H9 (cell line): ENCODE data around the gene NUP214. TPM values are rescaled to one million over a fixed set of nuclear protein-coding genes. Genes with fewer than 3 reads are reported as not detected.

Experiments
- DNase-seq: peaks from one replicate; pipeline ENCODE4 v3.0.0-alpha.2; 2017
- H2AFZ ChIP-seq: one replicate; pipeline ENCODE4 v1.6.1; 2013; ENCODE audit warnings: mild to moderate bottlenecking, low read length, control low read depth, moderate library complexity
- H2AK5ac ChIP-seq: 2 replicates; pipeline ENCODE4 v1.6.1; 2013; ENCODE audit warnings: low read length, control low read depth, mixed read lengths; ENCODE audit not compliant: insufficient read length
- H2BK120ac ChIP-seq: one replicate; pipeline ENCODE4 v1.6.1; 2013; ENCODE audit warnings: low read depth, mild to moderate bottlenecking, low read length, control low read depth, inconsistent platforms; ENCODE audit not compliant: poor library complexity, severe bottlenecking
- H2BK12ac ChIP-seq: 2 replicates; pipeline ENCODE4 v1.6.1; 2013; ENCODE audit warnings: low read length, control low read depth, mixed read lengths, low read depth; ENCODE audit not compliant: insufficient read length
- H2BK15ac ChIP-seq: 2 replicates; pipeline ENCODE4 v1.6.1; 2013; ENCODE audit warnings: low read depth, low read length, control low read depth
- H2BK20ac ChIP-seq: one replicate; pipeline ENCODE4 v1.6.1; 2013; ENCODE audit warnings: low read depth, mild to moderate bottlenecking, low read length, control low read depth, inconsistent platforms; ENCODE audit not compliant: poor library complexity, severe bottlenecking
- H2BK5ac ChIP-seq: 2 replicates; pipeline ENCODE4 v1.6.1; 2013; ENCODE audit warnings: low read length, control low read depth, mixed read lengths; ENCODE audit not compliant: insufficient read length
- H3K14ac ChIP-seq: 2 replicates; pipeline ENCODE4 v1.6.1; 2013; ENCODE audit warnings: low read length, control low read depth; ENCODE audit not compliant: insufficient read depth
- H3K18ac ChIP-seq: 2 replicates; pipeline ENCODE4 v1.6.1; 2013; ENCODE audit warnings: low read depth, mild to moderate bottlenecking, mixed read lengths, low read length, control low read depth; ENCODE audit not compliant: insufficient read length
- H3K23ac ChIP-seq: 2 replicates; pipeline ENCODE4 v1.6.1; 2013; ENCODE audit warnings: low read length, control low read depth, mixed read lengths, low read depth; ENCODE audit not compliant: insufficient read length
- H3K23me2 ChIP-seq: 2 replicates; pipeline ENCODE4 v1.6.1; 2013; ENCODE audit warnings: low read depth, mild to moderate bottlenecking, mixed read lengths, low read length, control low read depth; ENCODE audit not compliant: insufficient read length, poor library complexity, severe bottlenecking
- H3K27ac ChIP-seq: 2 replicates; pipeline ENCODE4 v1.5.1; 2013; ENCODE audit warnings: low read length, control low read depth, mixed read lengths, low read depth; ENCODE audit not compliant: insufficient read length
- H3K27me3 ChIP-seq: 2 replicates; pipeline ENCODE4 v1.6.1; 2013; ENCODE audit warnings: low read length, control low read depth, inconsistent platforms; ENCODE audit not compliant: insufficient read depth
- H3K4ac ChIP-seq: 2 replicates; pipeline ENCODE4 v1.6.1; 2013; ENCODE audit warnings: low read depth, mild to moderate bottlenecking, control low read depth, inconsistent platforms, low read length, moderate library complexity
- H3K4me1 ChIP-seq: 2 replicates; pipeline ENCODE4 v1.6.1; 2013; ENCODE audit warnings: low read length, control low read depth, inconsistent platforms; ENCODE audit not compliant: insufficient read depth
- H3K4me2 ChIP-seq: 2 replicates; pipeline ENCODE4 v1.6.1; 2013; ENCODE audit warnings: low read length, control low read depth, mixed read lengths; ENCODE audit not compliant: insufficient read length, insufficient read depth
- H3K56ac ChIP-seq: 2 replicates; pipeline ENCODE4 v1.6.1; 2013; ENCODE audit warnings: low read depth, mild to moderate bottlenecking, mixed read lengths, low read length, control low read depth; ENCODE audit not compliant: insufficient read length
- H3K79me1 ChIP-seq: 2 replicates; pipeline ENCODE4 v1.6.1; 2013; ENCODE audit warnings: low read depth, mild to moderate bottlenecking, moderate library complexity, low read length, control low read depth, inconsistent platforms; ENCODE audit not compliant: insufficient read depth, poor library complexity, severe bottlenecking
- H3K79me2 ChIP-seq: 2 replicates; pipeline ENCODE4 v1.6.1; 2013; ENCODE audit warnings: low read length, control low read depth, inconsistent platforms; ENCODE audit not compliant: insufficient read depth
- H3K9ac ChIP-seq: 2 replicates; pipeline ENCODE4 v1.6.1; 2013; ENCODE audit warnings: low read length, control low read depth, mixed read lengths; ENCODE audit not compliant: insufficient read length; ENCODE audit errors: extremely low read depth
- H3K9me3 ChIP-seq: one replicate; pipeline ENCODE4 v1.6.1; 2013; ENCODE audit warnings: low read depth, low read length, inconsistent platforms; ENCODE audit not compliant: control insufficient read depth
- H3T11ph ChIP-seq: one replicate; pipeline ENCODE4 v1.6.1; 2013; ENCODE audit warnings: mild to moderate bottlenecking, low read length, control low read depth, inconsistent platforms
- H4K20me1 ChIP-seq: one replicate; pipeline ENCODE4 v1.6.1; 2013; ENCODE audit not compliant: control insufficient read depth, insufficient read length, insufficient read depth
- H4K5ac ChIP-seq: 2 replicates; pipeline ENCODE4 v1.6.1; 2013; ENCODE audit warnings: low read depth, mild to moderate bottlenecking, mixed read lengths, low read length, control low read depth; ENCODE audit not compliant: insufficient read length
- H4K8ac ChIP-seq: replicated peaks from 2 replicates; pipeline ENCODE4 v1.6.1; 2013; ENCODE audit warnings: low read length, control low read depth, mixed read lengths, low read depth; ENCODE audit not compliant: insufficient read length
- H4K91ac ChIP-seq: 2 replicates; pipeline ENCODE4 v1.6.1; 2013; ENCODE audit warnings: low read depth, mild to moderate bottlenecking, moderate library complexity, mixed read lengths, low read length, control low read depth; ENCODE audit not compliant: insufficient read length
- H3K27ac Mint-ChIP-seq, 3 experiments: 2 replicates in 2 of 3; 3 replicates in 1 of 3; pipeline ENCODE4 v1.8.0; 2020 to 2021; ENCODE audit warnings: mixed read lengths in 3 of 3, mild to moderate bottlenecking in 1 of 3, moderate library complexity in 1 of 3
- H3K27me3 Mint-ChIP-seq: 2 replicates; pipeline ENCODE4 v1.8.0; 2021; ENCODE audit warnings: low read depth, mild to moderate bottlenecking, moderate library complexity, mixed read lengths
- H3K36me3 Mint-ChIP-seq, 3 experiments: 2 replicates in 2 of 3; 3 replicates in 1 of 3; pipeline ENCODE4 v1.8.0; 2020 to 2021; ENCODE audit warnings: low read depth in 3 of 3, mixed read lengths in 3 of 3; ENCODE audit not compliant: insufficient read depth in 1 of 3
- H3K4me1 Mint-ChIP-seq, 2 experiments: 2 replicates each; pipeline ENCODE4 v1.8.0; 2020; ENCODE audit warnings: mixed read lengths in 2 of 2
- H3K4me3 Mint-ChIP-seq, 2 experiments: 2 replicates in 1 of 2; 3 replicates in 1 of 2; pipeline ENCODE4 v1.8.0; 2020 to 2021; ENCODE audit warnings: mild to moderate bottlenecking in 2 of 2, mixed read lengths in 2 of 2, moderate library complexity in 1 of 2
- H3K9me3 Mint-ChIP-seq, 2 experiments: 2 replicates in 1 of 2; 3 replicates in 1 of 2; pipeline ENCODE4 v1.8.0; 2020; ENCODE audit warnings: mild to moderate bottlenecking in 2 of 2, mixed read lengths in 2 of 2, moderate library complexity in 1 of 2
- CTCF ChIP-seq: fragments of 200-600 bp; sonication (generic); conservative IDR thresholded peaks from 3 replicates; pipeline ENCODE4 v1.8.0; 2021; ENCODE audit warnings: antibody characterized with exemption, mild to moderate bottlenecking
- WGBS: extraction: QIAGEN DNeasy Blood & Tissue Kit; methylation state at CpG from one replicate; pipeline ENCODE4 v1.1.7; 2013; ENCODE audit warnings: missing lambda C conversion rate, low lambda C conversion rate, mixed read lengths; ENCODE audit not compliant: insufficient read length; ENCODE audit errors: extremely low coverage; 5-methylcytosine and 5-hydroxymethylcytosine counted together
- total RNA-seq: library from RNA; stranded (reverse); gene quantifications from 2 replicates; pipeline ENCODE4 v1.2.1, GENCODE V29; 2021

NUP214 gene
- total RNA-seq, 1 experiment from 2014 or later, result 53.8 TPM

DNA sequence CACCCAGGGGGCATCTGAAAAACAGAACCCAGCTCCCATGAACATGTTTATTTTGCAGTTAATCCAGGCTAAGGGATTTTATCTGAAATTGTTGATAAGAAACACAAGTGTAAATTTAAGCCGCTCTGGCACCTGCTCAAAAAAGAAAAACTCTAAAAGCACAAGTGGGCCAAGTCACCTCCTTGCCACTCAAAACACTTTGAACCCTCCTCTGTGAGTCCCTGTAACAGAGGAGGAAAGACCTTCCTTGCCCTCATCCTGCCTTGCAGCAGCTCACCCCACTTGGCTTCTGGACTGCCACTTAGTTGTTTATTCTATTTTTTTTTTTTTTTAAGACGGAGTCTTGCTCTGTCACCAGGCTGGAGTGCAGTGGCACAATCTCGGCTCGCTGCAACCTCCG lies 111.4 kb downstream of the NUP214 start:
- peaks cover 9 to 30% (median 23%) of the 10 kb centered on the region in 3 experiments; a peak in 6 of 7 replicates for H3K36me3 Mint-ChIP-seq
- no peak overlapping the region for H2AK5ac ChIP-seq
- H3K18ac ChIP-seq, result no peak overlapping the region
- no peaks in the 10 kb centered on the region for H3K9me3 ChIP-seq
- no peak overlapping the region for H2BK5ac ChIP-seq
- H3K27ac ChIP-seq, result no peak overlapping the region
- H2BK12ac ChIP-seq, result no peak overlapping the region
- H4K91ac ChIP-seq, result no peak overlapping the region
- no peak overlapping the region for H3K14ac ChIP-seq
- no peak overlapping the region for H3K4ac ChIP-seq
- H3K4me2 ChIP-seq, result no peak overlapping the region
- no peak overlapping the region for H2BK120ac ChIP-seq
- H3K27me3 Mint-ChIP-seq, result no peaks in the 10 kb centered on the region
- H2BK20ac ChIP-seq, result no peak overlapping the region
- H3K4me1 Mint-ChIP-seq, result peaks cover 16 to 26% of the 10 kb centered on the region in 2 experiments
- no peak overlapping the region for H4K5ac ChIP-seq
- no peak overlapping the region for H2AFZ ChIP-seq
- H2BK15ac ChIP-seq, result no peak overlapping the region
- 0 out of 5 replicates have a peak, but pooled peaks cover 0 to 1% of the 10 kb centered on the region in 2 experiments for H3K9me3 Mint-ChIP-seq
- H3K27ac Mint-ChIP-seq, result no peak overlapping the region
- no CpG with 5 or more reads among the region's 5 CpGs for WGBS
- H4K20me1 ChIP-seq, result no peaks in the 10 kb centered on the region
- H3K4me3 Mint-ChIP-seq, result no peak overlapping the region
- no peak for TF ChIP-seq CTCF
- H3K23ac ChIP-seq, result no peak overlapping the region
- H3K27me3 ChIP-seq, result no peaks in the 10 kb centered on the region
- no peak overlapping the region for H3K9ac ChIP-seq
- H3T11ph ChIP-seq, result no peak overlapping the region
- H3K56ac ChIP-seq, result no peak overlapping the region
- peaks cover 4% of the 10 kb centered on the region; the same call in 1 of the 2 replicates for H3K4me1 ChIP-seq
- H3K79me2 ChIP-seq, result no peaks in the 10 kb centered on the region
- no peak overlapping the region for H4K8ac ChIP-seq
- H3K23me2 ChIP-seq, result no peaks in the 10 kb centered on the region
- no peaks in the 10 kb centered on the region for H3K79me1 ChIP-seq
- no peak for DNase-seq
